HFFc6 (cell line): ENCODE results near the gene AQR. TPM values are rescaled to one million over a fixed set of nuclear protein-coding genes. Genes with fewer than 3 reads are reported as not detected.

Experiments
- DNase-seq: peaks from one replicate; pipeline ENCODE4 v3.0.0-alpha.2; 2018
- H3K27ac Mint-ChIP-seq: 2 replicates; pipeline ENCODE4 v1.8.0; 2020; ENCODE audit warnings: mild to moderate bottlenecking, mixed read lengths
- H3K27me3 Mint-ChIP-seq: 2 replicates; pipeline ENCODE4 v1.8.0; 2021; ENCODE audit warnings: mild to moderate bottlenecking, moderate library complexity, mixed read lengths; ENCODE audit not compliant: insufficient read depth
- H3K36me3 Mint-ChIP-seq: 2 replicates; pipeline ENCODE4 v1.8.0; 2021; ENCODE audit warnings: low read depth, mixed read lengths
- H3K4me1 Mint-ChIP-seq: 2 replicates; pipeline ENCODE4 v1.8.0; 2020; ENCODE audit warnings: low read depth, mixed read lengths
- H3K4me3 Mint-ChIP-seq: 2 replicates; pipeline ENCODE4 v1.8.0; 2020; ENCODE audit warnings: mild to moderate bottlenecking, moderate library complexity, mixed read lengths
- H3K9me3 Mint-ChIP-seq: 2 replicates; pipeline ENCODE4 v1.8.0; 2020; ENCODE audit warnings: mild to moderate bottlenecking, mixed read lengths
- CTCF ChIP-seq: fragments of 200-600 bp; sonication (generic); IDR thresholded peaks from 2 replicates; pipeline ENCODE4 v1.5.0; 2021; ENCODE audit warnings: antibody characterized with exemption, mild to moderate bottlenecking
- total RNA-seq, 6 experiments: library from RNA; stranded (reverse); fragmentation: NEBNext Ultra II Directional; extraction: Animal tissue kit (Norgen Biotek cat#: 25700); gene quantifications; 2 replicates in 1 of 6; 3 replicates in 5 of 6; pipeline ENCODE4 v1.2.3, GENCODE V29; 2021

Gene AQR
- total RNA-seq, 6 experiments from 2014 or later, result 24.9 to 31.1 (median 28.9) TPM

GRCh38 chr15:34883042-34883441, 86.5 kb downstream of the AQR start:
- peaks cover 50% of the 10 kb centered on the region for H3K4me1 Mint-ChIP-seq
- no peaks in the 10 kb centered on the region; the same call in 1 of the 2 replicates for H3K27me3 Mint-ChIP-seq
- no peaks in the 10 kb centered on the region for H3K9me3 Mint-ChIP-seq
- no peak overlapping the region; the same call in 1 of the 2 replicates for H3K27ac Mint-ChIP-seq
- TF ChIP-seq CTCF, result no peak
- no peak overlapping the region for H3K4me3 Mint-ChIP-seq
- DNase-seq, result no peak
- H3K36me3 Mint-ChIP-seq, result peaks cover 54% of the 10 kb centered on the region

GRCh38 chr15:34879107-34879506, 90.4 kb downstream of the AQR start:
- TF ChIP-seq CTCF, result no peak
- Mint-ChIP-seq H3K4me1 (peaks cover 15% of the 10 kb centered on the region), H3K27ac (no peak overlapping the region), H3K9me3 (no peaks in the 10 kb centered on the region), H3K4me3 (no peak overlapping the region), H3K36me3 (peaks cover 39% of the 10 kb centered on the region), H3K27me3 (no peaks in the 10 kb centered on the region; the same call in 1 of the 2 replicates)
- DNase-seq, result no peak

GRCh38 chr15:34876640-34877039, 92.9 kb downstream of the AQR start:
- Mint-ChIP-seq H3K4me3 (no peak overlapping the region), H3K4me1 (no peaks in the 10 kb centered on the region), H3K27me3 (no peaks in the 10 kb centered on the region; the same call in 1 of the 2 replicates), H3K27ac (no peak overlapping the region), H3K36me3 (peaks cover 37% of the 10 kb centered on the region), H3K9me3 (no peaks in the 10 kb centered on the region)
- no peak for DNase-seq
- TF ChIP-seq CTCF, result no peak

GRCh38 chr15:34869110-34869509, 100.4 kb downstream of the AQR start:
- H3K4me1 Mint-ChIP-seq, result no peaks in the 10 kb centered on the region
- TF ChIP-seq CTCF, result no peak
- H3K36me3 Mint-ChIP-seq, result peaks cover 43% of the 10 kb centered on the region
- no peak overlapping the region for H3K27ac Mint-ChIP-seq
- H3K4me3 Mint-ChIP-seq, result no peak overlapping the region
- H3K9me3 Mint-ChIP-seq, result no peaks in the 10 kb centered on the region
- H3K27me3 Mint-ChIP-seq, result no peaks in the 10 kb centered on the region
- DNase-seq, result no peak

GRCh38 chr15:34865531-34865930, 104.0 kb downstream of the AQR start:
- no peak for TF ChIP-seq CTCF
- no peak for DNase-seq
- Mint-ChIP-seq H3K36me3 (peaks cover 45% of the 10 kb centered on the region), H3K27me3 (no peaks in the 10 kb centered on the region), H3K4me3 (no peak overlapping the region), H3K27ac (no peak overlapping the region), H3K4me1 (no peaks in the 10 kb centered on the region), H3K9me3 (no peaks in the 10 kb centered on the region)

GRCh38 chr15:34861214-34861613, 108.3 kb downstream of the AQR start:
- Mint-ChIP-seq H3K27me3 (no peaks in the 10 kb centered on the region), H3K9me3 (no peaks in the 10 kb centered on the region), H3K36me3 (peaks cover 27% of the 10 kb centered on the region), H3K4me1 (peaks cover 6% of the 10 kb centered on the region), H3K27ac (no peak overlapping the region), H3K4me3 (no peak overlapping the region)
- TF ChIP-seq CTCF, result no peak
- DNase-seq, result no peak
